Measurements from ENCODE around the gene PXMP4.

The PXMP4 gene

DNA sequence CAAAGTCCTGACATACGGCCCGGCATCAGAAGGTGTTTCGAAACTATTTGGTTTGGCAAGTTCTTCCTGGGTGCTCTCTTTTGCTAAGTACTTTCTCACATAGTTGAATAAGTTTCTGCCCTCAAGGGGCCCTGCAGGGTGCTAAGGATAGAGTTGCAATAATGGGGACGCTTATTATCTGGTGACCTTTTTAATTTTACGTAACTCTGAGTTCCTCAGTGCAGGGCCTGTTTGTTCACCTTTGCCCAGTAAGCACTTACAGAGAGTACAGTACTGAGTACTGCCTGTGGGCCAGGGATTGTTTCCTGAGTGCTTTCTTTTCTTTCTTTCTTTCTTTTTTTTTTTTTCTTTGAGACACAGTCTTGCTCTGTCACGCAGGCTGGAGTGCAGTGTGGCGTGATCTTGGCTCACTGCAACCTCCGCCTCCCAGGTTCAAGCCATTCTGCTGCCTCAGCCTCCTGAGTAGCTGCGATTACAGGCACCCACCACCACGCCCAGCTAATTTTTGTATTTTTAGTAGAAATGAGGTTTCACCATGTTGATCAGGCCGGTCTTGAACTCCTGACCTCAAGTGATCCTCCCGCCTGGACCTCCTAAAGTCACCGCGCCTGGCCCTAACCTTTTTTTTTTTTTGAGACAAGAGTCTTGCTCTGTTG, 4.5 kb upstream of the PXMP4 start:
- Histone ChIP-seq H2AK5ac (ENCODE audit: low read length) (no peak overlapping the region), H3K4me2 (ENCODE audit: low read length) (no peak overlapping the region), H2BK5ac (ENCODE audit: low read depth, low read length, poor library complexity) (no peak overlapping the region), H3K23ac (ENCODE audit: low read length) (no peak overlapping the region), H3K4me3 (ENCODE audit: low read depth, low read length) (no peak overlapping the region), H3K14ac (ENCODE audit: low read length) (no peak overlapping the region), H4K12ac (ENCODE audit: low read depth, low read length) (no peak overlapping the region), H2AFZ (ENCODE audit: insufficient read depth, low read length, poor library complexity) (no peak overlapping the region), H2BK120ac (ENCODE audit: insufficient read depth, low read length, poor library complexity) (no peak overlapping the region), H3K79me2 (ENCODE audit: control insufficient read depth, insufficient read depth, low read length, poor library complexity) (no peaks in the 10 kb centered on the region), H3K36me3 (ENCODE audit: control insufficient read depth in 1 of 2, insufficient read depth in 2 of 2, low read length in 2 of 2) (no peaks in the 10 kb centered on the region), H3K79me1 (ENCODE audit: low read length) (no peaks in the 10 kb centered on the region), H2BK12ac (ENCODE audit: low read length) (no peak overlapping the region), H3K27me3 (ENCODE audit: insufficient read depth, low read length) (no peaks in the 10 kb centered on the region), H3K27ac (ENCODE audit: low read depth, low read length) (no peak overlapping the region), H3K18ac (ENCODE audit: low read length) (no peak overlapping the region), H3K4me1 (ENCODE audit: control insufficient read depth in 1 of 2, insufficient read depth in 2 of 2, low read length in 2 of 2) (no peaks in the 10 kb centered on the region), H4K8ac (ENCODE audit: low read depth, low read length) (no peak overlapping the region), H3K4ac (ENCODE audit: low read depth, low read length) (no peak overlapping the region), H3K9ac (ENCODE audit: low read length) (no peak overlapping the region), H4K91ac (ENCODE audit: low read depth, low read length) (no peak overlapping the region), H3K9me3 (ENCODE audit: insufficient read depth, low read depth, low read length) (no peaks in the 10 kb centered on the region)
- DNase-seq = peak; percentile 96 to 99
- no CpG with 5 or more reads among the region's 14 CpGs for whole genome bisulfite sequencing (ENCODE audit: extremely low coverage, insufficient coverage, insufficient read length)

DNA sequence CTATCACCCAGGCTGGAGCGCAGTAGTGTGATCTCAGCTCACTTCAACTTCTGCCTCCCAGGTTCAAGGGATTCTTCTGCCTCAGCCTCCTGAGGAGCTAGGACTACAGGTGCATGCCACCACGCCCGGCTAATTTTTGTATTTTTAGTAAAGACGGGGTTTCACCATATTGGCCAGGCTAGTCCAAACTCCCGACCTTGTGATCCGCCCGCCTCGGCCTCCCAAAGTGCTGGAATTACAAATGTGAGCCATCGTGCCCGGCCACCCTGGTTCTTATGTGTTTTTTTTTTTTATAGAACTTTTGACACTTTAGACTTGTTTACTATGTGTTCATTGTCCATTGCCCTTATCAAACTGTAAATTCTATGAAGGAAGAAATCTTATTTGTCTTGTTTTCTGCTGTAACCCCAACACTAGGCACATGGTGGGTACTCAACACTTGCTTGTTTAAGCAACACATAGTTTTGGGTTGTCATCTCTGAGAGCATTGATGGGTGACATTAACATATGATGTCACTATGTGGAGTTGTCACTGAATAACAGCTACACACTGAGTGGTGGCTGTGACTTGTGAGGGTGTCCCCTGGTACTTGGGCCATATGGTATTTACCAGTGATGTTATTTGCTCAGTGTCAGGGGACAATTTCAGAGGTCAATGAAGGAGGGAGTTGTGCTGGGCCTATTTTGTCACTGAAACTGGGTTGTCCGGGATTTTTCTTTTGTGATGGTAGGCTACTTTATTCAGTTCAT, 1.5 kb upstream of the PXMP4 start:
- Histone ChIP-seq H2AFZ (ENCODE audit: insufficient read depth, low read length, poor library complexity) (no peak overlapping the region), H3K9ac (ENCODE audit: low read length) (no peak overlapping the region), H3K79me1 (ENCODE audit: low read length) (no peaks in the 10 kb centered on the region), H3K27ac (ENCODE audit: low read depth, low read length) (no peak overlapping the region), H3K18ac (ENCODE audit: low read length) (no peak overlapping the region), H3K27me3 (ENCODE audit: insufficient read depth, low read length) (no peaks in the 10 kb centered on the region), H3K4me1 (ENCODE audit: control insufficient read depth in 1 of 2, insufficient read depth in 2 of 2, low read length in 2 of 2) (no peaks in the 10 kb centered on the region), H3K79me2 (ENCODE audit: control insufficient read depth, insufficient read depth, low read length, poor library complexity) (no peaks in the 10 kb centered on the region), H2BK12ac (ENCODE audit: low read length) (no peak overlapping the region), H3K9me3 (ENCODE audit: insufficient read depth, low read depth, low read length) (no peaks in the 10 kb centered on the region), H2BK5ac (ENCODE audit: low read depth, low read length, poor library complexity) (no peak overlapping the region), H3K4me3 (ENCODE audit: low read depth, low read length) (no peak overlapping the region), H4K91ac (ENCODE audit: low read depth, low read length) (no peak overlapping the region), H3K4me2 (ENCODE audit: low read length) (no peak overlapping the region), H3K23ac (ENCODE audit: low read length) (no peak overlapping the region), H4K8ac (ENCODE audit: low read depth, low read length) (no peak overlapping the region), H3K36me3 (ENCODE audit: control insufficient read depth in 1 of 2, insufficient read depth in 2 of 2, low read length in 2 of 2) (no peaks in the 10 kb centered on the region), H4K12ac (ENCODE audit: low read depth, low read length) (no peak overlapping the region), H3K4ac (ENCODE audit: low read depth, low read length) (no peak overlapping the region), H2AK5ac (ENCODE audit: low read length) (no peak overlapping the region), H2BK120ac (ENCODE audit: insufficient read depth, low read length, poor library complexity) (no peak overlapping the region), H3K14ac (ENCODE audit: low read length) (no peak overlapping the region)
- no CpG with 5 or more reads among the region's 11 CpGs for WGBS (ENCODE audit: extremely low coverage, insufficient coverage, insufficient read length)
- DNase-seq = no peak

DNA sequence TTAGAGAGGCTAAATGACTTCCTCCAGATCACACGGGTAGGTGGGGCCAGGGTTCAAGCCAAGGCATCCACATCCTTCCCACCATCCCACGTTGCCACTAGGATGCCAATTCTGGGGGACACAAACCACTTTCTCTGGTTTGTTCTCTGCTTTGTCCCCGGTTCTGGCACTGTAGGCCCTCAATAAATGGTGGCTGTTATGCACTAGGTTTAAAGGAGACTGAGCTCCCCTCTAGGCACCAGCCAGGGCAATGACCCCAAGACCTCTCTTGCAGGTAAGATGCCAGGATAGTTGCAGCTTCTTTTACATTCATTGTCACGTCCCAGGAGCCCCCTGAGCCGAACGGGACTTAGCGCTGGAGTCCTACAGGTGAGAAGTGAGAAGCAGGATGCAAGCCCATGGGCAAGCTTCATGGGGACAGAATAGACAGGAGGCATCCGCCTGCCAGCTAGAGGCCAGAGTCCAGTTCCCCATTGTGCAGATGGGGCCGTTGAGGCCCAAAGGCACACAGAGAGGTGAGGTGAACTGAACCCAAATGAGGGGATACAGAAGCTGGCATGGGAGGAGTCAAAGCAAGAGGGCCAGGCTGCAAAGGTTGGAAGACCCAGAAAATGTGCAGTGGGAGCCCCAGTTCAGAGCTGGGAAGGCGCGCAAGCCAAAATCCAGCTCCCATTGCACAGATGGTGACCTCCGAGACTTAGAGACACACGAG, 677 bp downstream of the PXMP4 start:
- no peaks in the 10 kb centered on the region for H3K79me2 ChIP-seq (ENCODE audit: control insufficient read depth, insufficient read depth, low read length, poor library complexity)
- peak overlapping the region; percentile 80 for H4K8ac ChIP-seq (ENCODE audit: low read depth, low read length)
- H3K18ac ChIP-seq (ENCODE audit: low read length) = no peak overlapping the region
- no peaks in the 10 kb centered on the region for H3K4me1 ChIP-seq (ENCODE audit: control insufficient read depth in 1 of 2, insufficient read depth in 2 of 2, low read length in 2 of 2)
- DNase-seq = no peak
- no peak overlapping the region for H4K12ac ChIP-seq (ENCODE audit: low read depth, low read length)
- H3K36me3 ChIP-seq (ENCODE audit: control insufficient read depth in 1 of 2, insufficient read depth in 2 of 2, low read length in 2 of 2) = no peaks in the 10 kb centered on the region
- peak overlapping the region; percentile 50 for H2AFZ ChIP-seq (ENCODE audit: insufficient read depth, low read length, poor library complexity)
- peak overlapping the region; percentile 70 for H3K4me3 ChIP-seq (ENCODE audit: low read depth, low read length)
- no peak overlapping the region for H4K91ac ChIP-seq (ENCODE audit: low read depth, low read length)
- H2BK5ac ChIP-seq (ENCODE audit: low read depth, low read length, poor library complexity) = no peak overlapping the region
- H2BK120ac ChIP-seq (ENCODE audit: insufficient read depth, low read length, poor library complexity) = no peak overlapping the region
- no peak overlapping the region for H2AK5ac ChIP-seq (ENCODE audit: low read length)
- no CpG with 5 or more reads among the region's 13 CpGs for WGBS (ENCODE audit: extremely low coverage, insufficient coverage, insufficient read length)
- H3K4ac ChIP-seq (ENCODE audit: low read depth, low read length) = no peak overlapping the region
- H3K23ac ChIP-seq (ENCODE audit: low read length) = no peak overlapping the region
- H3K79me1 ChIP-seq (ENCODE audit: low read length) = no peaks in the 10 kb centered on the region
- H3K4me2 ChIP-seq (ENCODE audit: low read length) = peak overlapping the region; percentile 57
- peak overlapping the region; percentile 21 for H3K14ac ChIP-seq (ENCODE audit: low read length)
- H3K27ac ChIP-seq (ENCODE audit: low read depth, low read length) = no peak overlapping the region
- no peaks in the 10 kb centered on the region for H3K9me3 ChIP-seq (ENCODE audit: insufficient read depth, low read depth, low read length)
- peak overlapping the region; percentile 30 for H3K9ac ChIP-seq (ENCODE audit: low read length)
- H3K27me3 ChIP-seq (ENCODE audit: insufficient read depth, low read length) = no peaks in the 10 kb centered on the region
- no peak overlapping the region for H2BK12ac ChIP-seq (ENCODE audit: low read length)

DNA sequence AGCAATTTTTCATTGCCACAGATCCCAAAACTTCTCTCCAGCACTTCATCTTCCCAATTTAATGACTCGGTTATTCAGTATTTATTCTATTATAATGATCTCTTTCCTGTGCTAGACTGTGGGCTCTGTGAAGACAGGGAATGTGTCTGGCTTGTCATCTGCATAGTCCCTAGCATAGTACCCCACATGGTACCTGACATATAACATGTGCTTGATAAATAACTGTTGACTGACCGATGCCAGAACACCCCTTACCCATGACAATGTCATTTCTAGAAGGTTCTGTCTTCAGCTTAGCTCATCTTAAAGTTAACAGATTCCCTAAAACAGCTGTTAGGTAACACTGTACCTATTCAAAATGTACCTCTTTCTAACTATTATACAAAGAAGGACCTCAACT, 3.6 kb downstream of the PXMP4 start:
- H2BK12ac ChIP-seq (ENCODE audit: low read length) = no peak overlapping the region
- DNase-seq = no peak
- no peak overlapping the region for H2BK5ac ChIP-seq (ENCODE audit: low read depth, low read length, poor library complexity)
- no peak overlapping the region for H2AK5ac ChIP-seq (ENCODE audit: low read length)
- no peak overlapping the region for H3K4me2 ChIP-seq (ENCODE audit: low read length)
- no peak overlapping the region for H2AFZ ChIP-seq (ENCODE audit: insufficient read depth, low read length, poor library complexity)
- WGBS (ENCODE audit: extremely low coverage, insufficient coverage, insufficient read length) = no CpG with 5 or more reads among the region's 2 CpGs
- H4K91ac ChIP-seq (ENCODE audit: low read depth, low read length) = no peak overlapping the region
- no peak overlapping the region for H4K8ac ChIP-seq (ENCODE audit: low read depth, low read length)
- H3K79me1 ChIP-seq (ENCODE audit: low read length) = no peaks in the 10 kb centered on the region
- H2BK120ac ChIP-seq (ENCODE audit: insufficient read depth, low read length, poor library complexity) = no peak overlapping the region
- no peak overlapping the region for H3K23ac ChIP-seq (ENCODE audit: low read length)
- no peak overlapping the region for H3K9ac ChIP-seq (ENCODE audit: low read length)
- H3K36me3 ChIP-seq (ENCODE audit: control insufficient read depth in 1 of 2, insufficient read depth in 2 of 2, low read length in 2 of 2) = no peaks in the 10 kb centered on the region
- no peaks in the 10 kb centered on the region for H3K9me3 ChIP-seq (ENCODE audit: insufficient read depth, low read depth, low read length)
- H3K14ac ChIP-seq (ENCODE audit: low read length) = no peak overlapping the region
- H3K79me2 ChIP-seq (ENCODE audit: control insufficient read depth, insufficient read depth, low read length, poor library complexity) = no peaks in the 10 kb centered on the region
- H3K27ac ChIP-seq (ENCODE audit: low read depth, low read length) = no peak overlapping the region
- H3K4me1 ChIP-seq (ENCODE audit: control insufficient read depth in 1 of 2, insufficient read depth in 2 of 2, low read length in 2 of 2) = no peaks in the 10 kb centered on the region
- no peak overlapping the region for H3K4me3 ChIP-seq (ENCODE audit: low read depth, low read length)
- H3K18ac ChIP-seq (ENCODE audit: low read length) = no peak overlapping the region
- H3K27me3 ChIP-seq (ENCODE audit: insufficient read depth, low read length) = no peaks in the 10 kb centered on the region
- no peak overlapping the region for H3K4ac ChIP-seq (ENCODE audit: low read depth, low read length)
- H4K12ac ChIP-seq (ENCODE audit: low read depth, low read length) = no peak overlapping the region
